ENCODE data around the gene DOC2B. TPM values are rescaled to one million over a fixed set of nuclear protein-coding genes. Genes with fewer than 3 reads are reported as not detected.

Gene DOC2B
- total and polyA plus RNA-seq, 2 of the 13 experiments (the other 11 are each of a cell fraction or from before 2014, with no cell fraction given): 0.09 to 0.22 TPM

- TF ChIP-seq SP140L (CRISPR knock-in tag; IDR thresholded peaks at IDR 0.05; ENCODE audit: borderline replicate concordance) (no peak), U2AF2 (IDR thresholded peaks at IDR 0.05; ENCODE audit: low read depth, low read length) (no peak), ZNF552 (CRISPR knock-in tag; IDR thresholded peaks at IDR 0.05; ENCODE audit: borderline replicate concordance) (no peak), ZBTB39 (CRISPR knock-in tag; IDR thresholded peaks at IDR 0.05) (no peak), IKZF4 (CRISPR knock-in tag; IDR thresholded peaks at IDR 0.05; ENCODE audit: borderline replicate concordance, low read depth, not compliant biosample characterization) (no peak), MIXL1 (CRISPR knock-in tag; IDR thresholded peaks at IDR 0.05) (no peak; the same call in 1 of the 2 replicates), PHF21A (CRISPR knock-in tag; IDR thresholded peaks at IDR 0.05) (peak; percentile 30; the same call in 1 of the 2 replicates), HOMEZ (CRISPR knock-in tag; IDR thresholded peaks at IDR 0.05; ENCODE audit: low read depth) (no peak), ZNF232 (CRISPR knock-in tag; IDR thresholded peaks at IDR 0.05; ENCODE audit: borderline replicate concordance) (no peak), ZNF777 (CRISPR knock-in tag; IDR thresholded peaks at IDR 0.05) (no peak), RARA (CRISPR knock-in tag; IDR thresholded peaks at IDR 0.05) (peak; percentile 72), DMAP1 (CRISPR knock-in tag; IDR thresholded peaks at IDR 0.05) (no peak), ZNF446 (CRISPR knock-in tag; IDR thresholded peaks at IDR 0.05) (no peak), ZNF350 (CRISPR knock-in tag; IDR thresholded peaks at IDR 0.05; ENCODE audit: borderline replicate concordance, low read depth) (no peak), CEBPB (IDR thresholded peaks at IDR 0.05; ENCODE audit: borderline replicate concordance, low read depth, low read length) (peak; percentile 93), ZNF567 (CRISPR knock-in tag; IDR thresholded peaks at IDR 0.05; ENCODE audit: borderline replicate concordance) (no peak), ZFYVE20 (CRISPR knock-in tag; IDR thresholded peaks at IDR 0.05; ENCODE audit: borderline replicate concordance, low read depth) (no peak), ZNF180 (CRISPR knock-in tag; IDR thresholded peaks at IDR 0.05; ENCODE audit: borderline replicate concordance, low read depth) (no peak), TMF1 (CRISPR knock-in tag; IDR thresholded peaks at IDR 0.05; ENCODE audit: low read depth) (no peak), AHDC1 (CRISPR knock-in tag; IDR thresholded peaks at IDR 0.05; ENCODE audit: borderline replicate concordance) (peak; percentile 63; the same call in 1 of the 2 replicates), MAZ (IDR thresholded peaks at IDR 0.05; ENCODE audit: borderline replicate concordance, low read depth, low read length) (no peak), MAZ (CRISPR knock-in tag; IDR thresholded peaks at IDR 0.05; ENCODE audit: low read depth) (no peak), SOX6 (IDR thresholded peaks at IDR 0.05) (no peak), SOX6 (CRISPR knock-in tag; IDR thresholded peaks at IDR 0.05) (peak; percentile 24; the same call in 1 of the 2 replicates)
Observed at GRCh38 chr17:151004-151403, 30.4 kb downstream of the DOC2B start (continued).

All from HepG2 (cell line).